SH-SY5Y (cell line): Measurements from ENCODE around the gene G3BP1.

Source experiments
- GATA2 ChIP-seq: IDR thresholded peaks from 2 replicates; pipeline ENCODE4 v1.6.1; 2011; ENCODE audit warnings: mild to moderate bottlenecking, low read depth, low read length
- GATA3 ChIP-seq: IDR thresholded peaks from 2 replicates; pipeline ENCODE4 v1.6.1; 2011; ENCODE audit warnings: low read depth, mild to moderate bottlenecking, low read length, moderate library complexity

Gene G3BP1

GRCh38 chr5:151772029-151772845 is 483 bp downstream of the G3BP1 start:
- TF ChIP-seq GATA3 = no peak
- TF ChIP-seq GATA2 = no peak

DNA sequence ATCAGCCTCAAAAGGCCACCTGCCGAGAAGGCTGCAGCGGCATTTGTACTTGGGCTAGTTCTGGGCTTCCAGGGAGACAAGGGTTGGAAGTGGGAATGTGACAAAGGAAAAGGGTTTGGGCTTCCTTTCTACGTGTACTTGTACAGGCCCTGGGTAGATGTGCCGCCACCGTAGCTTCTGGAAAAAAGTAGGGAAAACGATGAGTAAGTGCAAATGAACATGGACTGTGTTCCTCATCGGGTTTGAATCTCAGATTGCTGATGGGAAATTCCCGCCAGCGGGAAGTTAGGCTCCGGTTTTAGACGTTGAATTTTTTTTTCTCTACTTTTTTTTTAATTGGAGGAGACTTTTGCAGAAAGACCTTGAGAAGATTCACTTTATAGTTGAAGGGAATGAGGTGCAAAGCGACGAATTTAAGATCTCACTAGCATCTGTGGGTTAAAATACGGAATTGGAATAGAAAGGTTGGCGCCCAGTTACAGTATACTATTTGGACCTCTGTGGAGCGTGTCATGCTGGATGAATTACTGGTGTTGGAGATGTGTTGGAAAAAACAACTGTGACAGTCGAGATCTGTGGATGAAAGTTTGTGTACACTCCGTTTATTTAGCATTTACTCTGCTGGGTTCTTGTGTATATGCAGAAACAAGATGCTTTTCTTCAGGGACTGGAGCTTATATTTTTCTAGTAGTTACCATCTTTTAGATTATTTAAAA is 1.2 kb downstream of the G3BP1 start:
- no peak for TF ChIP-seq GATA2
- no peak for TF ChIP-seq GATA3

GRCh38 chr5:151773951-151774350 is 2.2 kb downstream of the G3BP1 start:
- TF ChIP-seq GATA3 (no peak), GATA2 (no peak)

DNA sequence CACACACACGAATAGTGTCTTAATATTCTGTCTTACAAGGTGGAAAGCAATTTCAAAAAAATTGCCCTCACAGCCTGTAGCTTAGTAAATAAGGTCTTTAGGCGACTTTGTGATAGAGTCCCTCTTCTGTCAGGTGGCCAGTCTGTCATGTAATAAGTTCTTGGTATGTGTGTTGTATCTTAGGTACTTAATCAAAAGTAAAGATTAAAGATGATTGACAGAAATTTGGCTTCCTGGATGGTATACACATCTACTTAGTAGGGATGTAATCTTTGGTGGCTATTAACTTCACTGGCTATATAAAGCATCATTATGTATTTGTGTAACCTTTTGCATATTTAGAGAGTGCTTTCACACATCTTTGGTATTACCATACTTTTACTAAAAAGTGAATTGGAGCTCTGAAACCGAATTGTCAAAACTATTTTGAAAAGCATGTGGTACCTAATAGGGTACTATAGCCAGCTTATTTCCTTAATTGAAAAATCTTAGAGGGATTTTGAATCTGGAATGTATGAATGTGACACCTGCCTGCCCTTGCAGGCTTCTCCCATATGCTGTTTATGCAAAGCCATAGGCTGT is 3.4 kb downstream of the G3BP1 start:
- TF ChIP-seq GATA2 = no peak
- no peak for TF ChIP-seq GATA3

- TF ChIP-seq GATA2 (no peak), GATA3 (no peak)
Measured at GRCh38 chr5:151779531-151780125, 7.9 kb downstream of the G3BP1 start.

- TF ChIP-seq GATA2 (no peak), GATA3 (no peak)
Measured at GRCh38 chr5:151780348-151780747, 8.6 kb downstream of the G3BP1 start.

- TF ChIP-seq GATA3 (no peak), GATA2 (no peak)
Measured at GRCh38 chr5:151781201-151781600, 9.4 kb downstream of the G3BP1 start.

- TF ChIP-seq GATA3 (no peak), GATA2 (no peak)
Measured at GRCh38 chr5:151784141-151784540, 12.4 kb downstream of the G3BP1 start.

GRCh38 chr5:151786468-151786867 is 14.7 kb downstream of the G3BP1 start:
- TF ChIP-seq GATA2 = no peak
- no peak for TF ChIP-seq GATA3

- TF ChIP-seq GATA3 (no peak), GATA2 (no peak)
Measured at GRCh38 chr5:151787817-151788216, 16.1 kb downstream of the G3BP1 start.

DNA sequence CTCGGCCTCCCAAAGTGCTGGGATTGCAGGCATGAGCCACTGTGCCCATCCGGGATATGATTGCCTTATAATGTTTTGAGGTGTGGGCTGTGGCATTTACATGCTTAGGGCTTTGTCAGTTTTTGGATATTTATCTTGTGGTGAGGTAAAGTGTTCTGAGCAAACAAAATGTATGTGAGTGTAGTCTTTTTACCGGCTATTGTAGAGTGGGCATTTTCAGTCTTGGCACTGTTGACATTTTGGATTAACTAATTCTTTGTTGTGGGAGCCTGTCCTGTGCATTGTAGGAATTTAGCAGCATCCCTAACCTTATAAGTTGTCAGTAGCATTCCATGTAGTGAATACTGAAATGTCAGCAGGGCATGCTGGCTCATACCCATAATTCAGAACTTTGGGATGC is 21.6 kb downstream of the G3BP1 start:
- TF ChIP-seq GATA3 = no peak
- TF ChIP-seq GATA2 = no peak

GRCh38 chr5:151795426-151795825 is 23.7 kb downstream of the G3BP1 start:
- no peak for TF ChIP-seq GATA3
- TF ChIP-seq GATA2 = no peak

DNA sequence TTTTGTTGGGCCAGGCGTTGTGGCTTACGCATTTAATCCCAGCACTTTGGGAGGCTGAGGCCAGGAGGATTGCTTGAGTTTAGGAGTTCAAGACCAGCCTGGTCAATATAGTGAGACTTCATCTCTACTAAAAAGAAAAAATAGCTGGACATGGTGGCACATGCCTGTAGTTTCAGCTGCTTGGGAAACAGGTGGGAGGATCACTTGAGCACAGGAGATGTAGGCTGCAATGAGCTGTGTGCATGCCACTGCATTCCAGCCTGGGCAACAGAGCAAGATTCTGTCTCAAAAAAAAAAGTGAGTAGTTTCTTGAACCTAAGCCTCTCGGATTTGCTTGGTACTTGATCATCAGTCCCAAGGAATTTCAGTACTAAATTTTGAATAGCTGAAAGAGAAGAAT is 26.9 kb downstream of the G3BP1 start:
- TF ChIP-seq GATA3 (no peak), GATA2 (no peak)

DNA sequence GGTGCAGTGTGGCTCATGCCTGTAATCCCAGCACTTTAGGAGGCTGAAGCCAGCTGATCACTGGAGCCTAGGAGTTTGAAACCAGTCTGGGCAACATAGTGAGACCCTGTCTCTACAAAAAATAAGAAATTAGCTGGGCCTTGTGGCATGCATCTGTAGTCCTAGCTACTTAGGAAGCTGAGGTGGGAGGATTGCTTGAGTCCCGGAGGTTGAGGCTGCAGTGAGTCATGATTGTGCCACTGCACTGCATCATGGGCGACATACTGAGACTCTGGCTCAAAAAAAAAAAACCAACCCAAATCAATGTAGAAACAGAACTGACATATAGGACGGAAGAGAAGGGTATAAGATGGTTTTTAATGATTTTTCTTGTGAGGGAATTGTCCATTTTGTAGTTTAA is 27.7 kb downstream of the G3BP1 start:
- TF ChIP-seq GATA2 (no peak), GATA3 (no peak)

GRCh38 chr5:151800532-151800931 is 28.8 kb downstream of the G3BP1 start:
- TF ChIP-seq GATA2 (no peak), GATA3 (no peak)

DNA sequence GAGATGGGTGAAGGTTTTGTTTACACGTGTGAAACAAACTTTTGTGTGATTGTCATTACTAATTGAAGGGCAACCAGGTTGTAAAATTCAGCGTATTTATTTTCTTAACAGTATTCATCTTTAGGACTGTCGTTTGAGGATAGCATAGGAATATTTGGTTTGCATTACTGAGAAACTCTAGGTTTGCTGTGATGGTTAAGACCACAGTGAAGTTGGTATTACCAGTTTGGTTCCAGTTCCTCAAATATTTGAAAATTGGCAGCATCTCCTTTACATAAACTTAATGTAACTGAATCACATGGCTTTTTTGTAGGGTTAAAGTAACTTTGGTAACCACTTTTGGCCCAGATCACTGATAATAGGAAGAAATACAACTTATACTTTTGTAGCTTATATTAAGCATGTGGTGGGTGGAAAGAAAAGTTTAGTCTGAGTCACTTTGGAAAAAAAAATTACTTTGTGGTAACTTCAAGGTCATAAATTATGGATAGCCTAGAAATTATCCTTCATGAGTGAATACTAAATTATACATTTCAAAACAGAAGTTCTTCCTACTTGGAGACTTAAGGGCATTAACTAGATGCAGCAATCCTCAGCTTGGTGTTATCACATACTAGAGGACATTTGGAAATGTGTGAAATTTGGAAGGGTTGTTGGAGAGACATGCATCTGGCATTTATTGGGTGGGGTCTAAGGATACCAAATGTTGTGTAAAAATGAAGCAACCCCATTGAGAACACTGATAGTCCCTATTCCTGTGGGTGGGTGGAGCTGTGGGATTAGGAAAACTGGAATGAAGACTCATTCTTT is 33.9 kb downstream of the G3BP1 start:
- TF ChIP-seq GATA2 = no peak
- TF ChIP-seq GATA3 = no peak
